CD4-positive, alpha-beta T cell treated with Interleukin-17A for 4 hours (primary cell): ENCODE data around the gene PRAMEF15.
A peak's percentile ranks its signal among the peaks of the same experiment; 100 is the strongest.
"Not testable (repeated sequence)": the region's sequence is repeated elsewhere in the genome, so short reads cannot be mapped to it uniquely, and the experiment has no call there.

Source experiments
- DNase-seq: peaks from one replicate; pipeline ENCODE4 v3.0.0-alpha.2; 2020; ENCODE audit warnings: mixed read lengths

Gene PRAMEF15

DNA sequence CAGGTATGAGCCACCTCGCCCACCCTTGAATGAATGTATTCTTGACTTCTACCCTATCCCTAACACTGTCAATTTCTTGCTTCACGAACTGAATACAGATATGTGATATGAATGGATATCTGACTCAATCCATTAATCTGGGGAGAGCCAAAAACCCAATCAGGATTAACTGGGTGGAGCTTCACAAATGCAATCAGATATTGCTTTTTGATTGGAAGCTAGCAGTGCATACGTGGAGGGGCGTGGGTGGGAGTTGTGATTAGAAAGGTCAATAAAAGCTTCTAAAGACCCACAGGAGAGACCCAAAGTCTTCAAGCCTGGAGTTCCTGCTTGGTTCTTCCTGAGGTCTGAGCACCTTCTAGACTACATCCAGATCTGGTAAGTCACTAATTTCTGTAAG lies at the start of gene PRAMEF15:
Gene PRAMEF15, plus strand, starts transcription at position 301 of the 400 bp plus-strand sequence. CDS start 2,827 bp downstream, outside the sequence.
- DNase-seq = not testable (repeated sequence)

DNA sequence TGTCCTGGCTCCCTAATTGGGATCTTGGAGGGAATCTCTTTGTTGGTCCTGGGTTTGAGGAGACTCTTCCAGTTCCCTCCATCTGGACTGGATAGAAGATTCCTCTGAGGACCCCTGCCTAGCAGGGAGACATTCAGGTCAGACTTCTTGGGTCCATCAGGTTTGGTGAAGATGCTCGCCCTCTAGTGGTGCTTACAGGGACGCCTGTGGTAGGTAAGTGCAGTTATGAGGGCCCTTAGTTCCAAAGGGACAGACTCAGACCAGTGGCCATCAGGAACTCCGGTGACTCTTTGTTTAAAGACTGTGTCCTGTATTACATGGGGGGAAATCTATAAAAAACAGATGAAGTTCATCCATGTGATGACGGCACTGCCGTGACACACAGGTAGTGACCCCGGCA lies 38.4 kb upstream of the PRAMEF15 start:
- not testable (repeated sequence) for DNase-seq

- not testable (repeated sequence) for DNase-seq
Observed at GRCh38 chr1:13279617-13280016, 35.8 kb upstream of the PRAMEF15 start.

- DNase-seq = not testable (repeated sequence)
Observed at GRCh38 chr1:13285037-13285436, 30.3 kb upstream of the PRAMEF15 start, which contains the start of gene PRAMEF8. Gene PRAMEF8, minus strand, starts transcription at chr1:13285137. Its CDS starts 1,046 bp downstream, at chr1:13284091.

DNA sequence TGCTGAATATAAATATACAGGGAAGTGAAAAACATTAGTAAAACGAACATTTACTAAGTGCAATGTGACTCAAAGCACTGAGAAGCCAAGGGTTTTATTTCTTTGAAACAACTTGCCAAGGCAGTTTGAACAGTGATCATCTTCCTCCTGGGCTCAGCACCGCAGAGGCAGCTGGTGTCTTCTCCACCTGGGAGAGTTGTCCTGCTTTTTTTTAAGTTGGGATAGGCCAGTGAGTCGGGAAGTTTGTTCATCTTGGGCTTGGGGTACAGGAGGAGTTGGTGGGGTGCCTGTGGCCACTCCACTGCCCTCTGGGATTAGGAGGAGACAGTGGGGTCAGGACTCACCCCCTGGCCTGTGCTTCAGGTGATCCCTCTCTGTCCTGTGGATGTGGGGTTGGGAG lies 26.4 kb upstream of the PRAMEF15 start:
- DNase-seq = not testable (repeated sequence)

- not testable (repeated sequence) for DNase-seq
Observed at GRCh38 chr1:13297216-13297931, 18.0 kb upstream of the PRAMEF15 start.

- not testable (repeated sequence) for DNase-seq
Observed at GRCh38 chr1:13298699-13299098, 16.7 kb upstream of the PRAMEF15 start.

DNA sequence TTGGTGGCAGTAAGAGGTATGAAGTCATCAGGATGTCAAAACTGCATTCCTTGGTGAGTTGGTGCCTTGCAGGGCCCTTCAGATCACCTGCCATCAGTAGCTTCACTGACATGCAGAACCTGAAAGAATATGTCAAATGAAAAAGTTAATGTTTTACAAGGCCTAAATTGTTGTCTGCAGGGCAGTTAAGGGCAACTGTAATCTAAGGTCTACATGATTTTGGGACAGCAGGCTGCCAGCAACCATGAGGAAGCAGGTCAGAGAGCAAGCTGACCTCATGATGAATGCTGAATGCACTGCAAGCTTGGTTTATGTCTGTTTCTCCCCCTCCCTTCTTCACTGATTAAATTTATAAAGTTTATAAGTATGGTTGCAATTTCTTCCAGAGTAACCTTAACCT lies 13.2 kb upstream of the PRAMEF15 start:
- DNase-seq = not testable (repeated sequence)

GRCh38 chr1:13303239-13303638 lies 12.1 kb upstream of the PRAMEF15 start, which contains the start of gene PRAMEF33:
Gene PRAMEF33, plus strand, starts transcription at chr1:13303539. Its CDS starts 2,416 bp downstream, at chr1:13305955.
- DNase-seq = not testable (repeated sequence)

- not testable (repeated sequence) for DNase-seq
Observed at GRCh38 chr1:13342496-13342895, 27.1 kb downstream of the PRAMEF15 start.

- not testable (repeated sequence) for DNase-seq
Observed at GRCh38 chr1:13347034-13347433, 31.7 kb downstream of the PRAMEF15 start, which contains the start of gene PRAMEF14. Gene PRAMEF14, minus strand, starts transcription at chr1:13347134. Its CDS starts 1,820 bp downstream, at chr1:13345314.

- DNase-seq = not testable (repeated sequence)
Observed at GRCh38 chr1:13353476-13353875, 38.1 kb downstream of the PRAMEF15 start.

DNA sequence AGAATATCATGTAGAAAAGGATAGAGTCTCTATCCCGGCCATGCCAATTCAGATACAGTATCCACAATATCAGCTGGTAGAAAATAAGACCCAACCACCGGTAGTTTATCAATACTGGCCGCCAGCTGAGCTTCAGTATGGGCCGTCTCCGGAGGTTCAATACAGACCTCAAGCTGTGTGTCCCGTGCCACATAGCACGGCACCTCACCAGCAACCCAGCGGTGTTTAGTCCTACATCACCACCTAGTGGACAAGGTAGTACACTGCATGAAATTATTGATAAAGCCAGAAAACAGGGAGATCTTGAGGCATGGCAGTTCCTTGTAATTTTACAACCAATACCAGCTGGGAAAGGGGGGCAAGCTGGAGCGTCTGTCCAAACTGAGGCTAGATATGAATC lies 39.1 kb downstream of the PRAMEF15 start:
- DNase-seq = not testable (repeated sequence)

- peak; percentile 14 for DNase-seq
Observed at GRCh38 chr1:13356774-13357173, 41.4 kb downstream of the PRAMEF15 start.

- DNase-seq = not testable (repeated sequence)
Observed at GRCh38 chr1:13362364-13362763, 47.0 kb downstream of the PRAMEF15 start.

DNA sequence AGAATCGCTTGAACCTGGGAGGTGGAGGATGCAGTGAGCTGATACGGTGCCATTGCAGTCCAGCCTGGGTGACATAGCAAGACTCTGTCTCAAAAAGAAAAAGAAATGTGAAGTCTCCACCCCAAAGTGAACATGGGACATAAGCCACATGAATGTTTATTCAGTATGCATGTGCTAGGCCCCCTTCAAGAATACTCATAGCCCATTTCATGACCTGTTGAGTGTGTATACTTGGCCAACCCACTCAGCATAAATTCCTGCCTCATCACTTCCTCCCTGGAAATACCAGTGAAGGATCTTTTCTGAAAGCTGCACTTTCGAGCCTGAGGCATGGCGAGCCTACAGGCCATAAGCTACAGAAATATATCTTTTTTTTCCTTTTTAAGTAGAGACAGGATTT lies 49.5 kb downstream of the PRAMEF15 start:
- DNase-seq = not testable (repeated sequence)

DNA sequence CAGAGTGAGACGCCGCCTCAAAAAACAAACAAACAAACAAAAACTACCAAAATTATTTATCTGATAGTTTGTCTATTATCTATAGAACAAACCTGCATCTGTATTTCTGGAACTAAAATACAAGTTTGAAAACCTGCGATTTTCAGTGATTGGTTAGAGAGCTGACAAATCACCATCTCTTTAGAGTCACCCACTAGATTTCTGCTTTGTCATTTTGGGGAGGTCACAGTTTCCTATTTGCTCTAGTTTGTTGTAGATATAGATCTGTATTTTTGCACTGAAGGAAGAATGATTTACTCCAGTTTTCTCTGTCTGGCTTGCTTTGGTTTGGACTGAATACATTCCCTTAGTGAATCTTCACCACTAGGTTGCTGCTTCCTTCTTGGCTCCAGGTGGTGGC lies 51.2 kb downstream of the PRAMEF15 start:
- DNase-seq = not testable (repeated sequence)

DNA sequence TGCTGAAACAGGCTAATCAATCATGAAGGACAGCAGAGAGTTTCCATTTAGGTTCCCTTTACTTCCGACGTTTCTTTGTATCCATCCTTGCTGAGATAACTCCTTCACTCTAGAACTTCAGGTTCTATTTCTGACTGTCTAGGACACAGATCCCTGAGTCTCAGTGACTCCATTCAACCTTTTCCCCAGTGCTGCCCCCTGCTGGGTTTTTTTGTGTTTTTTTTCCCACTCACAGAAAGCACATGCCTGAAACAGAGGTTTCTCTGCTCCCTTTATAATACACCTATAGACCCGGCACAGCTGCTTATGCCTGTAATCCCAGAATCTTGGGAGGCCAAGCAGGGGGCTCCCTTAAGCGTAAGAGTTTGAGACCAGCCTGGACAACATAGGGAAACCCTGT lies 53.2 kb downstream of the PRAMEF15 start:
- peak; percentile 4 for DNase-seq
